Karpas-422 (cell line): ENCODE data around the gene DLK1. TPM values are rescaled to one million over a fixed set of nuclear protein-coding genes. Genes with fewer than 3 reads are reported as not detected.

Source experiments
- DNase-seq: peaks from one replicate; pipeline ENCODE4 v3.0.0-alpha.2; 2015
- H2AFZ ChIP-seq: fragments of 200-600 bp; sonication (generic); 2 replicates; pipeline ENCODE4 v1.6.1; 2014; ENCODE audit warnings: antibody characterized with exemption, low read length, mixed read lengths
- H3K27ac ChIP-seq: fragments of 200-600 bp; sonication (generic); 2 replicates; pipeline ENCODE4 v1.5.1; 2014; ENCODE audit warnings: mild to moderate bottlenecking, low read length, moderate library complexity
- H3K27me3 ChIP-seq: fragments of 200-600 bp; sonication (generic); 2 replicates; pipeline ENCODE4 v1.6.1; 2014; ENCODE audit warnings: low read length, mixed read lengths
- H3K36me3 ChIP-seq: fragments of 200-600 bp; sonication (generic); 2 replicates; pipeline ENCODE4 v1.6.1; 2014; ENCODE audit warnings: low read length, mixed read lengths; ENCODE audit not compliant: insufficient read depth
- H3K4me1 ChIP-seq: fragments of 200-600 bp; sonication (generic); 2 replicates; pipeline ENCODE4 v1.6.1; 2014; ENCODE audit warnings: mild to moderate bottlenecking, low read length, mixed read lengths
- H3K4me2 ChIP-seq: fragments of 200-600 bp; sonication (generic); 2 replicates; pipeline ENCODE4 v1.6.1; 2014; ENCODE audit warnings: low read length, low read depth, mild to moderate bottlenecking; ENCODE audit not compliant: poor library complexity, severe bottlenecking
- H3K4me3 ChIP-seq: fragments of 200-600 bp; sonication (generic); 2 replicates; pipeline ENCODE4 v1.5.1; 2014; ENCODE audit warnings: mild to moderate bottlenecking, antibody characterized with exemption, low read length, mixed read lengths
- H3K79me2 ChIP-seq: fragments of 200-600 bp; sonication (generic); 2 replicates; pipeline ENCODE4 v1.6.1; 2014; ENCODE audit warnings: mild to moderate bottlenecking, low read length, mixed read lengths
- H3K9ac ChIP-seq: fragments of 200-600 bp; sonication (generic); 2 replicates; pipeline ENCODE4 v1.6.0; 2014; ENCODE audit warnings: low read length
- H3K9me2 ChIP-seq: fragments of 200-600 bp; sonication (generic), shearing (Covaris generic); replicated peaks from 2 replicates; pipeline ENCODE4 v1.6.0; 2014; ENCODE audit warnings: mild to moderate bottlenecking, low read length, moderate library complexity; ENCODE audit not compliant: insufficient read depth
- H3K9me3 ChIP-seq: fragments of 300-700, 200-600 bp; sonication (generic); 2 replicates; pipeline ENCODE4 v1.6.1; 2014; ENCODE audit warnings: low read length, mixed read lengths
- H4K20me1 ChIP-seq: fragments of 200-600 bp; sonication (generic); 2 replicates; pipeline ENCODE4 v1.6.1; 2014; ENCODE audit warnings: mild to moderate bottlenecking, antibody characterized with exemption, low read length, low read depth; ENCODE audit not compliant: insufficient read depth
- total RNA-seq: library from RNA; depleted of rRNA; stranded (reverse); fragments of >200 nt; shearing (Covaris generic); gene quantifications from 2 replicates; pipeline ENCODE4 v1.2.3, GENCODE V29; 2014; ENCODE audit warnings: low replicate concordance

Gene DLK1
- total RNA-seq, 1 experiment from 2014 or later = not detected

DNA sequence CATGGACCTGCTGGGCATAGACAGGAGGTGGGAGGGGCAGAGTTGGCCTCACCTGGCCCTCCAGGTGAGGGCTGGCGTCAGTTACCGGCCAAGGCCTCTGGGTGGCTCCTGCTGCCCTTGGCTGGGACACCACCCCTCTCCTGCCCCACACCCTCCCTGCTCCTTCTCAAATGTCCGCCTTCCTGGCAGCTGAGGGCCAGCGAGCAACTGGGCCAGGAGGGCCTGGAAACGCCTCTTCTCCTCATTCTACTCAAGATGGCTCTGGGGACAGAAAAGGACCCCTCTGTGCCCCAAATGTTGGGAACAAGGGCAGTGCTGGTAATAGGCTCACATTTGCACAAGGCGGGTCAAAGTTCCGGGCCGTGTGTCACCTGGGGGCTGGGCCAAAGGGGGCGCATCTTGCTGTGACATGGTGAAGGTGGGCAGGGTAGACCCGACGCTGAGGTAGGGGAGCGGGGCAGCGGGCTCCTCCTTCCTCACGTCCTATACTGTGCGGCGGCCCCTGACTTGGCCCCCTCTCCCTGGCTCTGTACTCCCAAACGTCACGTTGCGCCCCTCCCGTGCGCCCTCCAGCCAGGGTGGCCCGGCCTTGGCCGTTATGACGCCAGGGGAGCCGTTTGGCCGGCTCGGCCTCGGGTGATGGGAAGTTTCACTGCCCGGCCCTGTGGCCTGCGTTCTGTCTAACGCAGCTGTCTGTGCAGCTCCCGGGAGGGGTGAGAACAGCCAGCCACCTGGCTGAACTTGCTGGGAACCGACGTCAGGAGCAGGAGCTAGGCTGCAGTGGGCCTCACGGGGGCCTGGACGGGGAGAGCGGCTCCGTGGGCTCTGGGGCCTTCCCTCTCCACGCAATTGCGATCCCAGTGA, 18.0 kb upstream of the DLK1 start:
- Histone ChIP-seq H2AFZ (no peak overlapping the region), H3K27me3 (no peaks in the 10 kb centered on the region), H3K36me3 (no peaks in the 10 kb centered on the region), H3K4me3 (no peak overlapping the region), H3K27ac (no peak overlapping the region), H3K4me2 (no peak overlapping the region), H3K4me1 (peaks cover 3% of the 10 kb centered on the region), H3K79me2 (no peaks in the 10 kb centered on the region), H3K9ac (no peak overlapping the region), H3K9me3 (no peaks in the 10 kb centered on the region), H4K20me1 (peaks cover 6% of the 10 kb centered on the region; the same call in 1 of the 2 replicates), H3K9me2 (no peaks in the 10 kb centered on the region)
- DNase-seq = no peak

DNA sequence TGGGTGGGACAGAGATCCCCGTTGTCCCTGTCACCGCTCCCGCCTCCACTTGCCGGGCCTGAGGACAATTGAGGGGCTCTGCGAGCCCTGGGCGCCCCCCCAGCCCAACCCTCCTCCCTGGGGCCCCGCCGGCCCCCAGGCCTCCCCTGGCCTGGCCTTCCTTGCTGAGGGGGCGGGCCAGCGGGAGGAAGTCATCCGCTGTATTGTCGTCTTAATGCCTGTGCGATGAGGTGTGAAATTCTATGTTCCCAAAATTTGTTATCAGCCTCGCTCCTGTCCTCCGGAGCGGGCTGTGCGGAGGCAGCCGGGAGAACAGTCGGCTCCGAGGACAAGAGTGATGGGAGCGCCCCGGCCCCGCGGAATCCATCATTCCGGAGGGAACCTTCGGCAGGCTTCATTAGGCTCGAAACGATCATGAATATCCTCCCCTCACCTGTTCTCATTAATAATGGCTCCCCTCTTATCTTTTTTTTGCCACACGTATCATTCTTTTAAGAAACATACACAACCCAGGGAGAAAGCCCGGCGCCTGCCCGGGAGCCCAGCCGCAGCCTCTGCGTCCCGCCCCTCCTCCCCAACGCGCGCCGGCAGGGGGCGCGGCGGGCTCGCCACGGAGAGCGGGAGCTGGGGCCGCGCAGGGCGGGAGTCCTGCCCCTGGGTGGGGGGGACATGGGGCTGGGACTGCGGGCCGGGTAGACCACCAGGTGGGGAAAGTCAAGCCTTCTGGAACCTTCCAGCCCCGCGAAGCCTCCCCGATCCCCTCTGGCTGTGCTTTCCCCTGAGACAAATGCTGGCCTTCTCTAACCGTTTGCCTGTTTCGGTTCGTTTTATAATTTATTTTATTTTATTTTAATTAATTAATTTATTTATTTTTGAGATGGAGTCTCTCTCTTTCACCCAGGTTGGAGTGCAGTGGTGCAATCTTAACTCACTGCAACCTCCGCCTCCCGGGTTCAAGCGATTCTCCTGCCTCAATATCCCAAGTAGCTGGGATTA, 17.1 kb upstream of the DLK1 start:
- Histone ChIP-seq H2AFZ (no peak overlapping the region), H3K4me2 (no peak overlapping the region), H3K27me3 (no peaks in the 10 kb centered on the region), H3K9me3 (no peaks in the 10 kb centered on the region), H3K36me3 (no peaks in the 10 kb centered on the region), H3K4me1 (peaks cover 13% of the 10 kb centered on the region), H3K9ac (no peak overlapping the region), H3K9me2 (no peaks in the 10 kb centered on the region), H3K27ac (no peak overlapping the region), H4K20me1 (peaks cover 9% of the 10 kb centered on the region), H3K79me2 (no peaks in the 10 kb centered on the region), H3K4me3 (no peak overlapping the region)
- no peak for DNase-seq

DNA sequence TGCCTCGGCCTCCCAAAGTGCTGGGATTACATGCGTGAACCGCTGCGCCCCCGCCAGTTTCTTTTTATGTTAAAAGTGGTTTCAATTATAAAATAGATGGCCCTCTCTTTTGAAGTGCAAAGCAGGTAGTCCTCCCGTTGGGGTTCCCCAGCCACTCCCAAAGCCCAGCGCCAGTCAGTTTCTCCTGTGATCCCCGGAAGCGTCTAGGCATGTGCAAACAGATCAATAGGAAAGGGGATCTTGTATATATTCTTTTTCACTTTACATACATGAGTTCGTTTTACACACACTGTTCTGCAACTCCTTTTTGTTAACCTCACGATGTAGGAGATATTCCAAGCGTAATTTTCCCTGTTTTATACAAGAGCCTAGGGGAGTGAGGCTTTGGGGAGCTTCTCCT, 16.3 kb upstream of the DLK1 start:
- Histone ChIP-seq H4K20me1 (peaks cover 11% of the 10 kb centered on the region), H3K27me3 (no peaks in the 10 kb centered on the region), H3K36me3 (no peaks in the 10 kb centered on the region), H3K4me1 (peaks cover 21% of the 10 kb centered on the region), H3K9me2 (no peaks in the 10 kb centered on the region), H2AFZ (no peak overlapping the region), H3K9ac (no peak overlapping the region), H3K4me3 (no peak overlapping the region), H3K9me3 (no peaks in the 10 kb centered on the region), H3K4me2 (no peak overlapping the region), H3K79me2 (no peaks in the 10 kb centered on the region), H3K27ac (no peak overlapping the region)
- DNase-seq = no peak

- Histone ChIP-seq H3K9ac (no peak overlapping the region), H3K79me2 (no peaks in the 10 kb centered on the region), H3K9me2 (no peaks in the 10 kb centered on the region), H3K27me3 (no peaks in the 10 kb centered on the region), H3K4me1 (peaks cover 26% of the 10 kb centered on the region), H3K4me3 (no peak overlapping the region), H3K27ac (no peak overlapping the region), H3K4me2 (no peak overlapping the region), H2AFZ (no peak overlapping the region), H4K20me1 (peaks cover 11% of the 10 kb centered on the region), H3K9me3 (no peaks in the 10 kb centered on the region), H3K36me3 (no peaks in the 10 kb centered on the region)
- DNase-seq = no peak
Observed at GRCh38 chr14:100710826-100711462, 15.7 kb upstream of the DLK1 start.

DNA sequence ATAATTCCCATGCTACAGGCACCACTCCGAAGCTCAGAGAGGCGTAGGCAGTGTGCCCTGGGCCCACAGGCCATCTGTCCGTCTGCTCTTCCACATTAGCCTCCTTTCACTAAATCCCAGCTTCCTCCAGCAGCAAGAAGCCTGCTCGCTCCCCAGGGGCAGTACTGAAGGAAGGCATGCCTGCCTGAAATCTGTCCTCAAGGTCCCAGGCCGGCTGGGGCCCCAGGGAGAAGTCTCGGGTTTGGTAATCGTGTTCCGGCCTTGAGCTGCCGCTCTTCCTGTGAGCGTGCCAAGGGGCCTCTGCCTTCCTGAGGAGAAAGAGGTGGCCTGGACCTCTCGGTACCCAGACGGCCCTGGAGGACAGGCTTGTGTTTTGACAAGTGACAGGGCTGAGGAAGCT, 15.2 kb upstream of the DLK1 start:
- H3K4me2 ChIP-seq = no peak overlapping the region
- no peak for DNase-seq
- H3K27me3 ChIP-seq = no peaks in the 10 kb centered on the region
- no peak overlapping the region for H3K9ac ChIP-seq
- peaks cover 26% of the 10 kb centered on the region for H3K4me1 ChIP-seq
- H4K20me1 ChIP-seq = peaks cover 11% of the 10 kb centered on the region
- H3K4me3 ChIP-seq = no peak overlapping the region
- no peaks in the 10 kb centered on the region for H3K9me3 ChIP-seq
- no peak overlapping the region for H2AFZ ChIP-seq
- no peaks in the 10 kb centered on the region for H3K79me2 ChIP-seq
- H3K36me3 ChIP-seq = no peaks in the 10 kb centered on the region
- no peak overlapping the region for H3K27ac ChIP-seq
- no peaks in the 10 kb centered on the region for H3K9me2 ChIP-seq

DNA sequence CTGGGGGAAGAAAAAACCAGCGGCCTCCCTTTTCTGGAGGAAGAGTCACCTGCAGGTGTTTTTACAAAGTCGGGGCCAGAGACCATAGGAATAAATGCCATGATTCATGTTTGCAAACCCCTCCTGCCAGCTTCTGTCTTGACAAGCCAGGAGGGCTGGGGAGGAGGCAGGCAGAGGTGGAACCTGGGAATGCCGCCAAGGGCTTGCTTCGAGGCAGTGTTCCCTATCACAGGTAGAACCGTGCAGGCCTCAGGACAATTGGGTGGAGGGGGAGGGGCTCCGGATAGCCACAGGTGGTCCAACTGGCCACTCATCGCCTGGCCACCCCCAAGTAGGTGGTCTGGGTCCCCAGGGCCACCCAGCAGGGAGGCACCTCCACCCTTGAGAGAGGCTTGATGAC, 14.2 kb upstream of the DLK1 start:
- peaks cover 11% of the 10 kb centered on the region for H4K20me1 ChIP-seq
- no peak overlapping the region for H3K4me3 ChIP-seq
- no peak overlapping the region for H3K4me2 ChIP-seq
- H3K4me1 ChIP-seq = peaks cover 26% of the 10 kb centered on the region
- no peaks in the 10 kb centered on the region for H3K27me3 ChIP-seq
- no peak overlapping the region for H3K9ac ChIP-seq
- H3K79me2 ChIP-seq = no peaks in the 10 kb centered on the region
- no peaks in the 10 kb centered on the region for H3K36me3 ChIP-seq
- no peaks in the 10 kb centered on the region for H3K9me2 ChIP-seq
- H3K9me3 ChIP-seq = no peaks in the 10 kb centered on the region
- no peak overlapping the region for H2AFZ ChIP-seq
- no peak overlapping the region for H3K27ac ChIP-seq
- DNase-seq = no peak

DNA sequence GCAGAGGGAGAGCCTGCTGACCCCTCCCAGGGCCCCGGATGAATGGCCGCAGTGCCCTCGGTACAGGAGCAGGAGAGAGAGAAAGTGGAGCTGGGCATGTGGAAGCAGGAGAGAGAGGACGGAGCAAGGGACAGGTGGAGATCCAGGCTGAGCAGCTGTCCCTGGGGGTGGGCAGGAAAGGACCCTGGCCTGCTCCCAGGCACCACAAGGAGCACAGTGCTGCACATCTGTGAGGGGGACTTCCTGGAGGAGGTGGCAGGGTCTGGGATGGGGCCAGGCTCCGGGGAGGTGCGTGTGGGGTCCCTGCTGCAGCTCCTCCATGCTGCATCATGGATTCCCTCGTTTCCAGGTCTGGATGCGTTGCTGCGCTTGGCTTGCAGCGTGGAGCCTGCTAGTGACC, 13.0 kb upstream of the DLK1 start:
- no peaks in the 10 kb centered on the region for H3K79me2 ChIP-seq
- H3K9me3 ChIP-seq = no peaks in the 10 kb centered on the region
- peaks cover 26% of the 10 kb centered on the region for H3K4me1 ChIP-seq
- H3K9ac ChIP-seq = no peak overlapping the region
- no peaks in the 10 kb centered on the region for H3K9me2 ChIP-seq
- H3K27ac ChIP-seq = no peak overlapping the region
- no peak overlapping the region for H3K4me3 ChIP-seq
- H4K20me1 ChIP-seq = peaks cover 11% of the 10 kb centered on the region
- H2AFZ ChIP-seq = no peak overlapping the region
- H3K27me3 ChIP-seq = no peaks in the 10 kb centered on the region
- no peaks in the 10 kb centered on the region for H3K36me3 ChIP-seq
- H3K4me2 ChIP-seq = peak overlapping the region; percentile 2
- no peak for DNase-seq
